GM20431 (cell line): ENCODE results near the gene ERG.

ENCODE experiments used
- in situ Hi-C: fragments of 300-500 bp; cut with MseI, MboI; formaldehyde crosslinking; loops from one replicate; pipeline ENCODE4 v1.15.0; 2020; ENCODE audit warnings: low sequenced_read_pairs; ENCODE audit not compliant: unreplicated experiment

ERG gene

GRCh38 chr21:38376693-38377092, 121.6 kb downstream of the ERG start:
- in situ Hi-C loops = no loop called here

GRCh38 chr21:38376235-38376634, 122.0 kb downstream of the ERG start:
- in situ Hi-C loops = no loop called here

- in situ Hi-C loops = loop anchor here (25.0 kb wide), 1 partner anchor 655 kb away; no protein-coding TSS in a partner anchor
These were observed 130.6 kb downstream of the ERG start for GRCh38 chr21:38367646-38368045.

GRCh38 chr21:38365521-38365920, 132.8 kb downstream of the ERG start:
- in situ Hi-C loops = loop anchor here (25.0 kb wide), 1 partner anchor 653 kb away; no protein-coding TSS in a partner anchor

GRCh38 chr21:38363693-38364092, 134.6 kb downstream of the ERG start:
- in situ Hi-C loops = loop anchor here (5.0 to 25.0 kb wide), 2 partner anchors 201 to 651 kb away; no protein-coding TSS in a partner anchor

- in situ Hi-C loops = loop anchor here (5.0 to 25.0 kb wide), 2 partner anchors 199 to 649 kb away; no protein-coding TSS in a partner anchor
These were observed 137.0 kb downstream of the ERG start for GRCh38 chr21:38361324-38361723.

GRCh38 chr21:38359835-38360234, 138.4 kb downstream of the ERG start:
- in situ Hi-C loops = loop anchor here (5.0 to 25.0 kb wide), 2 partner anchors 198 to 648 kb away; no protein-coding TSS in a partner anchor

- in situ Hi-C loops = loop anchor here (25.0 kb wide), 1 partner anchor 647 kb away; no protein-coding TSS in a partner anchor
These were observed 139.2 kb downstream of the ERG start for GRCh38 chr21:38359090-38359489.

GRCh38 chr21:38358666-38359065, 139.6 kb downstream of the ERG start:
- in situ Hi-C loops = loop anchor here (25.0 kb wide), 1 partner anchor 646 kb away; no protein-coding TSS in a partner anchor

GRCh38 chr21:38358098-38358497, 140.2 kb downstream of the ERG start:
- in situ Hi-C loops = loop anchor here (25.0 kb wide), 1 partner anchor 646 kb away; no protein-coding TSS in a partner anchor

GRCh38 chr21:38356883-38357625, 141.2 kb downstream of the ERG start:
- in situ Hi-C loops = loop anchor here (25.0 kb wide), 1 partner anchor 645 kb away; no protein-coding TSS in a partner anchor

GRCh38 chr21:38355992-38356781, 142.1 kb downstream of the ERG start:
- in situ Hi-C loops = loop anchor here (25.0 kb wide), 1 partner anchor 644 kb away; no protein-coding TSS in a partner anchor

GRCh38 chr21:38355353-38355752, 142.9 kb downstream of the ERG start:
- in situ Hi-C loops = loop anchor here (25.0 kb wide), 1 partner anchor 643 kb away; no protein-coding TSS in a partner anchor

GRCh38 chr21:38354746-38355145, 143.5 kb downstream of the ERG start:
- in situ Hi-C loops = loop anchor here (25.0 kb wide), 1 partner anchor 642 kb away; no protein-coding TSS in a partner anchor

GRCh38 chr21:38354231-38354630, 144.0 kb downstream of the ERG start:
- in situ Hi-C loops = loop anchor here (25.0 kb wide), 1 partner anchor 642 kb away; no protein-coding TSS in a partner anchor

- in situ Hi-C loops = loop anchor here (25.0 kb wide), 1 partner anchor 640 kb away; no protein-coding TSS in a partner anchor
These were observed 145.6 kb downstream of the ERG start for GRCh38 chr21:38352536-38353219.

GRCh38 chr21:38351961-38352521, 146.2 kb downstream of the ERG start:
- in situ Hi-C loops = loop anchor here (25.0 kb wide), 1 partner anchor 640 kb away; no protein-coding TSS in a partner anchor

GRCh38 chr21:38351176-38351959, 146.9 kb downstream of the ERG start:
- in situ Hi-C loops = loop anchor here (25.0 kb wide), 1 partner anchor 639 kb away; no protein-coding TSS in a partner anchor
